ENCODE data around the gene IGF2BP1. TPM values are rescaled to one million over a fixed set of nuclear protein-coding genes. Genes with fewer than 3 reads are reported as not detected.
"Not testable (repeated sequence)": the region's sequence is repeated elsewhere in the genome, so short reads cannot be mapped to it uniquely, and the experiment has no call there.

The IGF2BP1 gene
- polyA plus RNA-seq, 1 of the 3 experiments (the other 2 are of a cell fraction), result 0.05 TPM

GRCh38 chr17:49038544-49038943 is 41.4 kb downstream of the IGF2BP1 start (continued):
- TF ChIP-seq GATA2 (CRISPR knock-in tag; IDR thresholded peaks at IDR 0.05) (no peak), FOXJ3 (CRISPR knock-in tag; IDR thresholded peaks at IDR 0.05) (no peak)

GRCh38 chr17:49039518-49039917 is 42.3 kb downstream of the IGF2BP1 start:
- H3K27me3 ChIP-seq (ENCODE audit: insufficient read depth), result peaks cover 80% of the 10 kb centered on the region
- H3K36me3 ChIP-seq (replicated peaks in 1 of 2; ENCODE audit: control insufficient read depth in 1 of 2, insufficient read depth in 2 of 2, low read length in 1 of 2); H3K9ac ChIP-seq; DNase-seq; H3K4me2 ChIP-seq; H3K4me1 ChIP-seq (ENCODE audit: control insufficient read depth in 1 of 2, insufficient read depth in 2 of 2, low read depth in 1 of 2, low read length in 1 of 2); H3K9me3 ChIP-seq; H2AFZ ChIP-seq (ENCODE audit: low read depth); H3K4me3 ChIP-seq (ENCODE audit: low read depth in 2 of 2, low read length in 1 of 2); POLR2A ChIA-PET; H3K79me2 ChIP-seq (ENCODE audit: insufficient read depth); H4K20me1 ChIP-seq (ENCODE audit: insufficient read depth); H3K27ac ChIP-seq (ENCODE audit: low read depth in 2 of 2, low read length in 1 of 2); H3F3A ChIP-seq (replicated peaks; ENCODE audit: insufficient read depth); H3K9me2 ChIP-seq: not testable (repeated sequence)
- CTCF ChIA-PET, result interaction anchor here (0.8 to 1.3 kb wide), 3 partner anchors 11 to 361 kb away, joined by 4 read pairs; no protein-coding TSS in a partner anchor
- WGBS (ENCODE audit: low lambda C conversion rate), result 9% methylated on average over 6 of the region's 6 CpGs

GRCh38 chr17:49041527-49041926 is 44.3 kb downstream of the IGF2BP1 start:
- ChIA-PET POLR2A (no interaction called here), CTCF (interaction anchor here (1.4 to 6.5 kb wide), 2 partner anchors 11 to 157 kb away, joined by 4 to 64 read pairs; no protein-coding TSS in a partner anchor)
- H3K4me1 ChIP-seq (ENCODE audit: control insufficient read depth in 1 of 2, insufficient read depth in 2 of 2, low read depth in 1 of 2, low read length in 1 of 2), result no peaks in the 10 kb centered on the region
- H3K4me3 ChIP-seq (ENCODE audit: low read depth in 2 of 2, low read length in 1 of 2), result no peak overlapping the region
- H2AFZ ChIP-seq (ENCODE audit: low read depth), result no peak overlapping the region
- H3F3A ChIP-seq (replicated peaks; ENCODE audit: insufficient read depth), result no peaks in the 10 kb centered on the region
- H3K9me3 ChIP-seq, result no peaks in the 10 kb centered on the region
- H4K20me1 ChIP-seq (ENCODE audit: insufficient read depth), result no peaks in the 10 kb centered on the region
- DNase-seq, result no peak
- H3K9me2 ChIP-seq, result no peaks in the 10 kb centered on the region
- peaks cover 97% of the 10 kb centered on the region for H3K27me3 ChIP-seq (ENCODE audit: insufficient read depth)
- H3K79me2 ChIP-seq (ENCODE audit: insufficient read depth), result no peaks in the 10 kb centered on the region
- no peak overlapping the region for H3K27ac ChIP-seq (ENCODE audit: low read depth in 2 of 2, low read length in 1 of 2)
- no peak for TF ChIP-seq FOXJ3 (CRISPR knock-in tag; IDR thresholded peaks at IDR 0.05)
- TF ChIP-seq TEAD4 (IDR thresholded peaks at IDR 0.05; ENCODE audit: borderline replicate concordance, insufficient read depth), result no peak
- no peak for TF ChIP-seq NRF1 (IDR thresholded peaks at IDR 0.05; ENCODE audit: low read depth, low read length)
- TF ChIP-seq IRF3 (IDR thresholded peaks at IDR 0.05; ENCODE audit: low read depth, low read length), result no peak
- TF ChIP-seq FOXM1 (IDR thresholded peaks at IDR 0.05; ENCODE audit: low read depth), result no peak
- no peak for TF ChIP-seq JUND (IDR thresholded peaks at IDR 0.05)
- TF ChIP-seq PBX3 (IDR thresholded peaks at IDR 0.05), result no peak
- TF ChIP-seq GATA2 (CRISPR knock-in tag; IDR thresholded peaks at IDR 0.05), result no peak
- no peak for TF ChIP-seq SIN3A (IDR thresholded peaks at IDR 0.05; ENCODE audit: borderline replicate concordance, low read depth, low read length)
- no peak for TF ChIP-seq RAD21 (IDR thresholded peaks at IDR 0.05; ENCODE audit: low read length)
- H3K36me3 ChIP-seq (replicated peaks in 1 of 2; ENCODE audit: control insufficient read depth in 1 of 2, insufficient read depth in 2 of 2, low read length in 1 of 2), result no peaks in the 10 kb centered on the region
- no peak overlapping the region for H3K4me2 ChIP-seq
- no peak overlapping the region for H3K9ac ChIP-seq
- WGBS (ENCODE audit: low lambda C conversion rate), result 21% methylated on average over 4 of the region's 4 CpGs

Data from SK-N-SH (cell line).